ENCODE measurements around the gene ARSB.

ARSB gene

GRCh38 chr5:78793907-78794662 is 191.0 kb downstream of the ARSB start:
- peak overlapping the region in 1 of 3 experiments; percentile 28 for H3K4me3 Mint-ChIP-seq
- H3K27ac Mint-ChIP-seq: peak overlapping the region; percentile 65 to 94 (median 84)
- H3K9me3 Mint-ChIP-seq: no peaks in the 10 kb centered on the region
- peaks cover 50% of the 10 kb centered on the region for H3K4me1 Mint-ChIP-seq
- peaks cover 3% of the 10 kb centered on the region for H3K36me3 Mint-ChIP-seq (ENCODE audit: low read depth)
- TF ChIP-seq, protein P1, sequence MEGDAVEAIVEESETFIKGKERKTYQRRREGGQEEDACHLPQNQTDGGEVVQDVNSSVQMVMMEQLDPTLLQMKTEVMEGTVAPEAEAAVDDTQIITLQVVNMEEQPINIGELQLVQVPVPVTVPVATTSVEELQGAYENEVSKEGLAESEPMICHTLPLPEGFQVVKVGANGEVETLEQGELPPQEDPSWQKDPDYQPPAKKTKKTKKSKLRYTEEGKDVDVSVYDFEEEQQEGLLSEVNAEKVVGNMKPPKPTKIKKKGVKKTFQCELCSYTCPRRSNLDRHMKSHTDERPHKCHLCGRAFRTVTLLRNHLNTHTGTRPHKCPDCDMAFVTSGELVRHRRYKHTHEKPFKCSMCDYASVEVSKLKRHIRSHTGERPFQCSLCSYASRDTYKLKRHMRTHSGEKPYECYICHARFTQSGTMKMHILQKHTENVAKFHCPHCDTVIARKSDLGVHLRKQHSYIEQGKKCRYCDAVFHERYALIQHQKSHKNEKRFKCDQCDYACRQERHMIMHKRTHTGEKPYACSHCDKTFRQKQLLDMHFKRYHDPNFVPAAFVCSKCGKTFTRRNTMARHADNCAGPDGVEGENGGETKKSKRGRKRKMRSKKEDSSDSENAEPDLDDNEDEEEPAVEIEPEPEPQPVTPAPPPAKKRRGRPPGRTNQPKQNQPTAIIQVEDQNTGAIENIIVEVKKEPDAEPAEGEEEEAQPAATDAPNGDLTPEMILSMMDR (IDR thresholded peaks at IDR 0.05; ENCODE audit: unreplicated experiment in 3 of 3): no peak
- peaks cover 3% of the 10 kb centered on the region for H3K27me3 Mint-ChIP-seq (ENCODE audit: low read depth)

DNA sequence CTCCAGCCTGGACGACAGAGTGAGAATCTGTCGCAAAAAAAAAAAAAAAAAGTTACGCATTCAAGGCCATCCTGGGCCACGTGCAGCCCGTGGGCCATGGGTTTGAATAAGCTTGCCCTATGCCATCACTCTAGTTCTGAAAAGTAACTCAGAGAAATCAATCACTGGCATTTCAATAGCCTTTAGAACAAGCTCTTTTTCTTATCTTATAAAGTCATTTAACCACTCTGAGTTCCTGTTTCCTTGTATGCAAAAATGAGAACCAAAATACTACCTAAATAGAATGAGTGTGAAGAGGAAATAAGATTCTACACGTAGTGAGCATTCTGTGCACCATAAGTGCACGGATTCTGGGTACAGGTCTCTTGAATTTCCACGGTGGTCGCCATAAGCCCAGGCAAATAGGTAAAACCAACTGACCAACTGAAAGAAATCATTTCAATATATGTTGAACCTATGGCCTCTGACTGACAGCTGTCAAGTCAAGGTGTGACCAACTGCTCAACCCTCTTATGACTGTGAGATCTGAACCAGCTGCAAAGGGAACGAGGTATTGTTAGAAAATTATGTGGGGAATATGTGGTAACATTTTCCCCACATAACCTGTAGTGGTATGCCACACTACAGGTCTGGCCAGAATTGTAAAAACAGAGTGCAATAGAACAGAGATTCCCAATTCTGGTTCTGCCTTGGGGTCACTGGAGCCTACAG is 192.6 kb downstream of the ARSB start:
- peaks cover 44% of the 10 kb centered on the region for H3K4me1 Mint-ChIP-seq
- peaks cover 3% of the 10 kb centered on the region for H3K36me3 Mint-ChIP-seq (ENCODE audit: low read depth)
- H3K4me3 Mint-ChIP-seq: no peak overlapping the region
- H3K27ac Mint-ChIP-seq: peak overlapping the region in 1 of 3 experiments; percentile 44
- peaks cover 3% of the 10 kb centered on the region for H3K27me3 Mint-ChIP-seq (ENCODE audit: low read depth)
- TF ChIP-seq, protein P1 (IDR thresholded peaks at IDR 0.05; ENCODE audit: unreplicated experiment in 3 of 3): no peak
- no peaks in the 10 kb centered on the region for H3K9me3 Mint-ChIP-seq

DNA sequence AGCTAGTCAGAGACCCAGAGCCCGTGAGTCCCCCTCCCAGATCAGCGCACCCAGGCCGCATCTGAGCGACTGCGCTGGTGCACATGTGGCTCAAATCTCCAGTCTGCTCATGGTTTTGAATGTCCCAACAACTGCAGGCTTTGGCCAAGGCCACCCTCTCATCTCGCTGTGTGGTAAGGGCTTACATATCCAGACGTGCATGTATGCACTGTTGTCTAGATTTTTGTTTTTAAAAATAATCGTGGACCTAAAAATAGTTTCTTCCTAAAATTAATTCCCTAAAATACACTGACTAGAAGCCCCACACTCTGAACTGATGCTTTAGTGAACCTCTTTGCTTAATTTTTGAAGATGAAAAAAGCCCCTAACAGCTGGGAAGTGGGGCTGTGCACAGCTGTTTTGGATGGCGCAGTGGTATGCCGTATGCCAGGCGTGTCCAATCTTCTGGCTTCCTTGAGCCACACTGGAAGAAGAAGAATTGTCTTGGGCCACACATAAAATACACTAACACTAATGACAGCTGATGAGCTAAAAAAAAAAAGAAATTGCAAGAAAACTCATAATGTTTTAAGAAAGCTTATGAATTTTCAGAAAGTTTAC is 193.5 kb downstream of the ARSB start:
- Mint-ChIP-seq H3K4me3 (no peak overlapping the region), H3K4me1 (peaks cover 45% of the 10 kb centered on the region), H3K27me3 (ENCODE audit: low read depth) (peaks cover 3% of the 10 kb centered on the region), H3K27ac (peak overlapping the region in 2 of 3 experiments; percentile 28 to 63), H3K9me3 (no peaks in the 10 kb centered on the region), H3K36me3 (ENCODE audit: low read depth) (no peaks in the 10 kb centered on the region)
- TF ChIP-seq, protein P1 (IDR thresholded peaks at IDR 0.05; ENCODE audit: unreplicated experiment in 3 of 3): no peak

GRCh38 chr5:78787783-78788182 is 197.3 kb downstream of the ARSB start:
- H3K4me1 Mint-ChIP-seq: peaks cover 18% of the 10 kb centered on the region
- H3K36me3 Mint-ChIP-seq (ENCODE audit: low read depth): no peaks in the 10 kb centered on the region
- no peak overlapping the region for H3K4me3 Mint-ChIP-seq
- no peaks in the 10 kb centered on the region for H3K9me3 Mint-ChIP-seq
- peak overlapping the region in 2 of 3 experiments; percentile 44 to 67 for H3K27ac Mint-ChIP-seq
- TF ChIP-seq, protein P1 (IDR thresholded peaks at IDR 0.05; ENCODE audit: unreplicated experiment in 3 of 3): no peak
- H3K27me3 Mint-ChIP-seq (ENCODE audit: low read depth): peaks cover 3% of the 10 kb centered on the region

GRCh38 chr5:78785454-78785853 is 199.7 kb downstream of the ARSB start:
- TF ChIP-seq, protein P1 (IDR thresholded peaks at IDR 0.05; ENCODE audit: unreplicated experiment in 3 of 3): no peak
- H3K4me3 Mint-ChIP-seq: no peak overlapping the region
- no peaks in the 10 kb centered on the region for H3K9me3 Mint-ChIP-seq
- H3K27me3 Mint-ChIP-seq (ENCODE audit: low read depth): peaks cover 3% of the 10 kb centered on the region
- H3K4me1 Mint-ChIP-seq: peaks cover 37% of the 10 kb centered on the region
- H3K36me3 Mint-ChIP-seq (ENCODE audit: low read depth): peaks cover 5% of the 10 kb centered on the region
- H3K27ac Mint-ChIP-seq: no peak overlapping the region
